Astrocyte of the spinal cord (primary cell): Measurements from ENCODE around the gene GIGYF1.

Experiments
- DNase-seq: peaks from one replicate; pipeline ENCODE4 v3.0.0; 2011; ENCODE audit warnings: low read depth, low spot score
- H3K4me3 ChIP-seq: 2 replicates; pipeline ENCODE4 v1.5.1; 2011; ENCODE audit warnings: low read depth, mild to moderate bottlenecking, low read length, moderate library complexity
- in situ Hi-C: cut with HindIII; loops from 2 replicates; pipeline ENCODE4 v1.10.0; 2017; ENCODE audit warnings: low sequenced_read_pairs
- TF ChIP-seq, protein P1 (sequence below): IDR thresholded peaks from 2 replicates; pipeline ENCODE4 v1.5.1; 2012; ENCODE audit warnings: low read depth, mild to moderate bottlenecking, low read length, inconsistent platforms

GIGYF1 gene

DNA sequence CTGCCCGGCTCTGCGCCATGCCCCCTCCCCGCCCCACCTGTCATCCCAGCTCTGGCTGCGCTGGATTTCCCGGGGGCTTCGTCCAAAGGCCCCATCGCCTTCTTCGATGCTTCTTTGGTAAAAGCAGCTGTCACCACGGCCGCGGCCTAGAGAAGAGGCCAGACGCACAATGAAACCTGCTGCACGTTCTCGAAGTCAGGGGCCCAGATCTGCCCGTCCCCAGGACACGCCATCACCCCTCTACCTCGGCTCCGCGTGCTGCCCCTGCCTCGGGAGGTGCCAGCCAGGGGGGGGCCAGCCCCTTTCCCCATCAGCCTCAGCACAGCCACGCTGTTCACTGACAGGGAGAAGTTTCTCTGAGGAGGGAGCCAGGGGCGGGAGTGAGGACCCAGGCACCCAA, 6.8 kb downstream of the GIGYF1 start:
- in situ Hi-C loops, result no loop called here
- no peak for DNase-seq
- H3K4me3 ChIP-seq, result no peak overlapping the region
- TF ChIP-seq, protein P1, sequence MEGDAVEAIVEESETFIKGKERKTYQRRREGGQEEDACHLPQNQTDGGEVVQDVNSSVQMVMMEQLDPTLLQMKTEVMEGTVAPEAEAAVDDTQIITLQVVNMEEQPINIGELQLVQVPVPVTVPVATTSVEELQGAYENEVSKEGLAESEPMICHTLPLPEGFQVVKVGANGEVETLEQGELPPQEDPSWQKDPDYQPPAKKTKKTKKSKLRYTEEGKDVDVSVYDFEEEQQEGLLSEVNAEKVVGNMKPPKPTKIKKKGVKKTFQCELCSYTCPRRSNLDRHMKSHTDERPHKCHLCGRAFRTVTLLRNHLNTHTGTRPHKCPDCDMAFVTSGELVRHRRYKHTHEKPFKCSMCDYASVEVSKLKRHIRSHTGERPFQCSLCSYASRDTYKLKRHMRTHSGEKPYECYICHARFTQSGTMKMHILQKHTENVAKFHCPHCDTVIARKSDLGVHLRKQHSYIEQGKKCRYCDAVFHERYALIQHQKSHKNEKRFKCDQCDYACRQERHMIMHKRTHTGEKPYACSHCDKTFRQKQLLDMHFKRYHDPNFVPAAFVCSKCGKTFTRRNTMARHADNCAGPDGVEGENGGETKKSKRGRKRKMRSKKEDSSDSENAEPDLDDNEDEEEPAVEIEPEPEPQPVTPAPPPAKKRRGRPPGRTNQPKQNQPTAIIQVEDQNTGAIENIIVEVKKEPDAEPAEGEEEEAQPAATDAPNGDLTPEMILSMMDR, result no peak

DNA sequence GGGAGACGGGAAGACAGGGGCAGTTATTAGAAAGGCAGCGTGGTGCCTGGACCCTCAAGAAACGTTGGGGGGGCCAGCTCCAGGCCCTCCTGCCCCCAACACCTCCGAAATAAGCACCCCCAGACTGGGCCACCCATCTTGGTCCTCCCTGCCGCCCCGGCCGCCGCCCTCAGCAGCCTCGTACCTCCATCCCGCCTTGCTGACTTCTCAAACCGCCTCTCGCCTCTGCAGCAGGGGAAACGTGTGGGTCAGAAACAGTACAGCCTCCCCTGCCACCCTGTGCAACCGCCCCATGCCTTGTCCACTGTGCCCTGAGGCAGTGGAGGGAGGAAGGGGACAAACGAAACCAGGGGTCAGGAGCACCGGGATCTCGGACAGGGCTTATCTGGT, 7.2 kb downstream of the GIGYF1 start:
- TF ChIP-seq, protein P1, result no peak
- no peak overlapping the region for H3K4me3 ChIP-seq
- in situ Hi-C loops, result no loop called here
- no peak for DNase-seq

DNA sequence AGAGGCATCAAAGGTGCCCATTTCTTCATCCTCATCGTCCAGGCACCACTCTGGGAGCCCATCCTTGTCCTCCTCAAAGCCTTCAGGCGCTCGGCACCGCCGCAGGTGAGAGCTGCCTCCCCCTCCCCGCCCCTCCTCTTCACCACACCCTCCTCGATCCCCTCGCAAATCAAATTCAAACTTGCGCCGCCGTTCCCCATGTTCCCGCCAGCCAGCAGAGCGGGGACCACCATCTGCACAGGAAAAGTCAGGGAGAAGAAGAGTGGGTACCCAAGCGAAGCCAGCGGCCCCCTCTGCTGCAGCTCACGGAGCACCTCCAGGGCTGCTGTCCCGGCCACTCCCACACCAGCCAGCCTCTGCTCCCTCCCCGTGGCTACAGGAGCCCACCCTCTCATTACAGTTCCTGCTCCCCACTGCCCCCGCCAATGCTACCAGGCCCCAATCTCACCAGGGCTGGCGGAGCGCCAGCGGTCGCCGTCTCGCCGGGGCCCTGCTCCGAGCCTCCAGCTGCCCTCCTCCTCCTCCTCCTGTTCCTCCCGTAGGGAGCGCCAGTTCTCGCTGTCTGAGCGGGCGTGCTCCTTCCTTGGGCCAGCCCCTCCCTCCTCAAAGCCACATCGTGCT, 7.7 kb downstream of the GIGYF1 start:
- in situ Hi-C loops, result no loop called here
- no peak for DNase-seq
- TF ChIP-seq, protein P1, result no peak
- no peak overlapping the region for H3K4me3 ChIP-seq

DNA sequence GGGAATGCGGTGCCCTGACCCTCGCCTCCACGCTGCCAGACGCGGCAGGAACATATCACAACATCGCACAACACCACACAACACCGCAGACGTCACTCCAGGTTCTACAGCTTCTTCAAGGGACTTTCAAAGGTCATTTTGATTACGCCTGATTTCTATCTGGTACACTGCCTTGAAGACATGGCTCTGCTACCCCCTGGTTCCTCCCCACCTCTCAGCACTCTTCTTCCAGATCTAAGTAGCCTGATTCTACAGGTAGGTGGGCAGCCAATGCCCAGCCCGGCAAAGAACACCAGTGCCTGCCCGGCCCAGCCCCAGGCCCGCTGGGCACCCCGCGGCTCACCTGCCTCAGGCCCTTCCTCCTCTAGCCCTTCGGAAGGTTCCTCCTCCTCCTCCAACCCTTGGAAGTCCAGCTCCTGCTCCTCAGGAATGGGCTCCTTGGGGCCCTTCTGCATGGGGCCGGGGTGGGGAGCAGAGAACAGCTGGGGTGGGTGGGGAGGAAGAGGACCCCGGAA, 8.4 kb downstream of the GIGYF1 start:
- TF ChIP-seq, protein P1, result no peak
- in situ Hi-C loops, result no loop called here
- no peak overlapping the region for H3K4me3 ChIP-seq
- DNase-seq, result no peak

- DNase-seq, result no peak
- in situ Hi-C loops, result no loop called here
- no peak overlapping the region for H3K4me3 ChIP-seq
- TF ChIP-seq, protein P1, result no peak
These were observed 8.9 kb downstream of the GIGYF1 start for GRCh38 chr7:100685049-100685605.

DNA sequence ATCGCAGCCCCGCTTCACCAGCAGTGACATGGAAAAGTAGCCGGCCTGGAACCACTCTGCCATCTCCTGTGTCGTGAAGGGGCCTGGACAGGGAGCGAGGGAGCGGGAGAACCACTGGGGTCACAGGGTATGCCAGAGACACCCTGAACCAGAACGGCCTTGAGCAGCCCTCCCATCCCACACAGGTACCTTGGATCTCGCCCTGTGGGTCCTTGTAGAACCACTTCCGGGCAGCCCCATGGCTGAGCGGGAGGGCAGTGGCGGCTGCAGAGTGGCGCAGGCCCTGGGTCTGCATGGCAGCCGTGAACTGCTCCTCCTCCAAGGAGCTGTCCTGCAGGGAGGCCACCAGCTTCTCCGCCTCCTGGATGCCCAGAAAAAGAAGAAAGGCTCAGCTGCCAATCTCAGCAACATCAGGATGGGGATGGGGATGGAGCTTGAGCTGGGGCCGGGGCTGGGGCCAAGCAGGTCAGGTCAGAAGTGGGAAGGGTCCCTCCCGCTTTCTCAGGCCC, 9.5 kb downstream of the GIGYF1 start:
- no peak overlapping the region for H3K4me3 ChIP-seq
- DNase-seq, result no peak
- TF ChIP-seq, protein P1, result no peak
- in situ Hi-C loops, result no loop called here
